HepG2 (cell line): ENCODE data around the gene FAM174B. TPM values are rescaled to one million over a fixed set of nuclear protein-coding genes. Genes with fewer than 3 reads are reported as not detected.
A peak's percentile ranks its signal among the peaks of the same experiment; 100 is the strongest.

Experiments
- BCL6 ChIP-seq: IDR thresholded peaks from 2 replicates; pipeline ENCODE4 v1.6.1; 2016; ENCODE audit warnings: missing genetic modification reagents, missing compliant biosample characterization
- CBX2 ChIP-seq, 2 experiments: fragments of 200-600 bp in 1 of 2; sonication (generic); formaldehyde crosslinking in 1 of 2; IDR thresholded peaks; 2 replicates each; pipeline versions ENCODE4 v1.7.0 to v1.8.1; 2018 to 2022; ENCODE audit warnings: low read depth in 2 of 2, low read length in 1 of 2, mild to moderate bottlenecking in 1 of 2, missing genetic modification reagents in 1 of 2
- CC2D1A ChIP-seq: sonication (generic); formaldehyde crosslinking; IDR thresholded peaks from 2 replicates; pipeline ENCODE4 v1.8.1; 2023; ENCODE audit warnings: mild to moderate bottlenecking, missing genetic modification reagents
- FOSL2 ChIP-seq: sonication (generic); formaldehyde crosslinking; IDR thresholded peaks from 2 replicates; pipeline ENCODE4 v1.4.0; 2020; ENCODE audit warnings: missing genetic modification reagents
- GATAD1 ChIP-seq: IDR thresholded peaks from 2 replicates; pipeline ENCODE4 v1.6.1; 2016; ENCODE audit warnings: missing genetic modification reagents, missing compliant biosample characterization
- HNRNPK ChIP-seq: fragments of 200-400 bp; formaldehyde crosslinking; IDR thresholded peaks from 2 replicates; pipeline ENCODE4 v1.6.1; 2018; ENCODE audit warnings: low read length, low read depth, moderate library complexity, mild to moderate bottlenecking; ENCODE audit not compliant: poor library complexity, severe bottlenecking
- HOXD1 ChIP-seq: sonication (generic); formaldehyde crosslinking; IDR thresholded peaks from 2 replicates; pipeline ENCODE4 v1.5.0; 2020; ENCODE audit warnings: missing genetic modification reagents
- MIXL1 ChIP-seq: IDR thresholded peaks from 2 replicates; pipeline ENCODE4 v1.6.1; 2016
- SAFB2 ChIP-seq: sonication (generic); formaldehyde crosslinking; IDR thresholded peaks from 2 replicates; pipeline ENCODE4 v1.5.1; 2020; ENCODE audit warnings: missing genetic modification reagents, low read depth, mild to moderate bottlenecking, borderline replicate concordance
- SNRNP70 ChIP-seq: fragments of 200-400 bp; formaldehyde crosslinking; IDR thresholded peaks from 2 replicates; pipeline ENCODE4 v1.6.1; 2017; ENCODE audit warnings: mild to moderate bottlenecking, low read depth, low read length, moderate library complexity
- TARDBP ChIP-seq: sonication (generic); formaldehyde crosslinking; IDR thresholded peaks from 2 replicates; pipeline ENCODE4 v1.8.0; 2022; ENCODE audit warnings: mild to moderate bottlenecking, missing genetic modification reagents
- ZNF331 ChIP-seq: sonication (generic); formaldehyde crosslinking; IDR thresholded peaks from 2 replicates; pipeline ENCODE4 v1.4.0; 2020; ENCODE audit warnings: missing genetic modification reagents
- polyA plus RNA-seq, 8 experiments: library from polyadenylated mRNA; depleted of rRNA in 3 of 8; stranded (reverse) in 7 of 8; unstranded in 1 of 8; fragments of >200 nt; fragmentation: Illumina TruSeq in 4 of 8; extraction: Trizol in 4 of 8; gene quantifications; 2 replicates each; pipeline versions ENCODE4 v1.2.1 to v1.2.3, GENCODE V29; 2011 to 2016; ENCODE audit warnings: low read depth in 4 of 8, missing spikeins in 1 of 8, mixed read lengths in 1 of 8; ENCODE audit not compliant: insufficient read depth in 1 of 8
- total RNA-seq, 5 experiments: library from RNA; depleted of rRNA; stranded (reverse); fragments of >200 nt; fragmentation: Illumina TruSeq; extraction: Trizol; gene quantifications; 2 replicates each; pipeline ENCODE4 v1.2.3, GENCODE V29; 2016; ENCODE audit warnings: low read depth in 1 of 5
- TF ChIP-seq, protein P1 (sequence below): sonication (generic); formaldehyde crosslinking; IDR thresholded peaks from 2 replicates; pipeline ENCODE4 v1.4.0; 2020; ENCODE audit warnings: missing genetic modification reagents, mild to moderate bottlenecking, borderline replicate concordance
- TF ChIP-seq, protein P2 (sequence below): sonication (generic); formaldehyde crosslinking; IDR thresholded peaks from 2 replicates; pipeline ENCODE4 v1.8.0; 2022; ENCODE audit warnings: missing genetic modification reagents, mild to moderate bottlenecking, moderate library complexity, borderline replicate concordance
- TF ChIP-seq, protein P3 (sequence below): IDR thresholded peaks from 2 replicates; pipeline ENCODE4 v1.6.1; 2012; ENCODE audit warnings: inconsistent platforms
- TF ChIP-seq, protein P4 (sequence below): IDR thresholded peaks from 2 replicates; pipeline ENCODE4 v1.6.1; 2016; ENCODE audit warnings: mild to moderate bottlenecking

The FAM174B gene
- total and polyA plus RNA-seq, 2 of the 13 experiments (the other 11 are each of a cell fraction or from before 2014, with no cell fraction given): 0.90 to 2.1 TPM

DNA sequence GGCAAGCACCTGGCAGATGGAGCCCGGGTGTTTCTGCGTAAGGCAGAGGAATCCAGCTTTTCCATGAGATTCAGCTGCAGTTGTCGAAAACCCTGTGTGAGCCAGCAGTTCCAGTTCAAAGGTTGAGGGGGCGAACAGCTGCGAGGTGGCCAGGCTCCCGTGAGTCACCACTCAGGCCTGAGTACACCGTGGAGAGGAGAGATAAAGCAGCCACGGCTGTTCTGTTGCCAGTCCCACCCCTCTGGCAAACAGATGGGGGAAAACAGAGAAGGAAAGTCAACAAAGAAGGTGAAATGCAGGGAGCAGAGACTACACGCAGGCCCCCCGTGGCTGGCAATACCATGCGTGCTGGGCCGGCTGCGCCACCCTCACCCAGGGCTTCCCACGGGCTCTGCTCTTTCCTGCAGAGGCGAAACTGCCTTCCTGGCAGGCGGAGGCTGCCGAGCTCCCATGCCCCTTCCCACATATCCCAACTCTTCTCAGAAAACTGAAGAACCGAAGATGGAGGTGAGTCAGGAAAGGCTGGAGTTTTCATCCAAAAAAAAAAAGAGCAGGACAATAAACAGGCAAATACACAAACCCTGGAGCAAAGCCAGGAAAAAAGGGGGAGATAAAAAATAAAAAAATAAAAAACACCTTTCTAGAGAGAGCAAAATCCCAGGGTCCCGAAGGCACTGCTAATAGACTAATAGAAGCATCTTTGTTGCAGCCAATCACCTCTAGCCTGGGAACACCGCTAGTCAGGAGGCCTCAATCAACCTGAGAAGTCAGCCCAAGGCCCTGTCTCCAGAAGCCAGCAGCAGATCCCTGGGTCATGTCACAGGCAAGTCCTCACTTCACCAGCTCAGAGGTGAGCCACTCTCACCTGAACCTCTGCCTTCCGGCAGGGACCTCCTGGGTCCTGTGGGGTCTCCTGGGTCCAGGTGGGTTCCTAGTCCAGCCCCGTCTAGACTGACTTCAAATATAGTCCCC is 37.7 kb downstream of the FAM174B start (continued):
- TF ChIP-seq SAFB2 (CRISPR knock-in tag) (no peak; the same call in 1 of the 2 replicates), BCL6 (no peak; the same call in 1 of the 2 replicates), CBX2 (IDR thresholded peaks at IDR 0.05; ENCODE audit: low read depth, low read length) (no peak), CBX2 (CRISPR knock-in tag; IDR thresholded peaks at IDR 0.05; ENCODE audit: low read depth) (no peak), HOXD1 (CRISPR knock-in tag) (0 out of 2 replicates have a peak, but pooled peaks have one; percentile 44), FOSL2 (peak; percentile 97), SNRNP70 (no peak), TARDBP (CRISPR knock-in tag) (no peak), ZNF331 (CRISPR knock-in tag) (peak; percentile 68; the same call in 1 of the 2 replicates), MIXL1 (CRISPR knock-in tag) (0 out of 2 replicates have a peak, but pooled peaks have one; percentile 29), CC2D1A (CRISPR knock-in tag) (no peak), HNRNPK (no peak), GATAD1 (CRISPR knock-in tag) (no peak; the same call in 1 of the 2 replicates)
- TF ChIP-seq, protein P1, sequence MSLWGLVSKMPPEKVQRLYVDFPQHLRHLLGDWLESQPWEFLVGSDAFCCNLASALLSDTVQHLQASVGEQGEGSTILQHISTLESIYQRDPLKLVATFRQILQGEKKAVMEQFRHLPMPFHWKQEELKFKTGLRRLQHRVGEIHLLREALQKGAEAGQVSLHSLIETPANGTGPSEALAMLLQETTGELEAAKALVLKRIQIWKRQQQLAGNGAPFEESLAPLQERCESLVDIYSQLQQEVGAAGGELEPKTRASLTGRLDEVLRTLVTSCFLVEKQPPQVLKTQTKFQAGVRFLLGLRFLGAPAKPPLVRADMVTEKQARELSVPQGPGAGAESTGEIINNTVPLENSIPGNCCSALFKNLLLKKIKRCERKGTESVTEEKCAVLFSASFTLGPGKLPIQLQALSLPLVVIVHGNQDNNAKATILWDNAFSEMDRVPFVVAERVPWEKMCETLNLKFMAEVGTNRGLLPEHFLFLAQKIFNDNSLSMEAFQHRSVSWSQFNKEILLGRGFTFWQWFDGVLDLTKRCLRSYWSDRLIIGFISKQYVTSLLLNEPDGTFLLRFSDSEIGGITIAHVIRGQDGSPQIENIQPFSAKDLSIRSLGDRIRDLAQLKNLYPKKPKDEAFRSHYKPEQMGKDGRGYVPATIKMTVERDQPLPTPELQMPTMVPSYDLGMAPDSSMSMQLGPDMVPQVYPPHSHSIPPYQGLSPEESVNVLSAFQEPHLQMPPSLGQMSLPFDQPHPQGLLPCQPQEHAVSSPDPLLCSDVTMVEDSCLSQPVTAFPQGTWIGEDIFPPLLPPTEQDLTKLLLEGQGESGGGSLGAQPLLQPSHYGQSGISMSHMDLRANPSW: no peak
- TF ChIP-seq, protein P2, sequence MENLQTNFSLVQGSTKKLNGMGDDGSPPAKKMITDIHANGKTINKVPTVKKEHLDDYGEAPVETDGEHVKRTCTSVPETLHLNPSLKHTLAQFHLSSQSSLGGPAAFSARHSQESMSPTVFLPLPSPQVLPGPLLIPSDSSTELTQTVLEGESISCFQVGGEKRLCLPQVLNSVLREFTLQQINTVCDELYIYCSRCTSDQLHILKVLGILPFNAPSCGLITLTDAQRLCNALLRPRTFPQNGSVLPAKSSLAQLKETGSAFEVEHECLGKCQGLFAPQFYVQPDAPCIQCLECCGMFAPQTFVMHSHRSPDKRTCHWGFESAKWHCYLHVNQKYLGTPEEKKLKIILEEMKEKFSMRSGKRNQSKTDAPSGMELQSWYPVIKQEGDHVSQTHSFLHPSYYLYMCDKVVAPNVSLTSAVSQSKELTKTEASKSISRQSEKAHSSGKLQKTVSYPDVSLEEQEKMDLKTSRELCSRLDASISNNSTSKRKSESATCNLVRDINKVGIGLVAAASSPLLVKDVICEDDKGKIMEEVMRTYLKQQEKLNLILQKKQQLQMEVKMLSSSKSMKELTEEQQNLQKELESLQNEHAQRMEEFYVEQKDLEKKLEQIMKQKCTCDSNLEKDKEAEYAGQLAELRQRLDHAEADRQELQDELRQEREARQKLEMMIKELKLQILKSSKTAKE (CRISPR knock-in tag): no peak; the same call in 1 of the 2 replicates
- TF ChIP-seq, protein P3, sequence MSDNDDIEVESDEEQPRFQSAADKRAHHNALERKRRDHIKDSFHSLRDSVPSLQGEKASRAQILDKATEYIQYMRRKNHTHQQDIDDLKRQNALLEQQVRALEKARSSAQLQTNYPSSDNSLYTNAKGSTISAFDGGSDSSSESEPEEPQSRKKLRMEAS: peak; percentile 51; the same call in 1 of the 2 replicates
- TF ChIP-seq, protein P4, sequence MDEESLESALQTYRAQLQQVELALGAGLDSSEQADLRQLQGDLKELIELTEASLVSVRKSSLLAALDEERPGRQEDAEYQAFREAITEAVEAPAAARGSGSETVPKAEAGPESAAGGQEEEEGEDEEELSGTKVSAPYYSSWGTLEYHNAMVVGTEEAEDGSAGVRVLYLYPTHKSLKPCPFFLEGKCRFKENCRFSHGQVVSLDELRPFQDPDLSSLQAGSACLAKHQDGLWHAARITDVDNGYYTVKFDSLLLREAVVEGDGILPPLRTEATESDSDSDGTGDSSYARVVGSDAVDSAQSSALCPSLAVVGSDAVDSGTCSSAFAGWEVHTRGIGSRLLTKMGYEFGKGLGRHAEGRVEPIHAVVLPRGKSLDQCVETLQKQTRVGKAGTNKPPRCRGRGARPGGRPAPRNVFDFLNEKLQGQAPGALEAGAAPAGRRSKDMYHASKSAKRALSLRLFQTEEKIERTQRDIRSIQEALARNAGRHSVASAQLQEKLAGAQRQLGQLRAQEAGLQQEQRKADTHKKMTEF (CRISPR knock-in tag): peak; percentile 48; the same call in 1 of the 2 replicates
